SK-N-MC (cell line): ENCODE results near the gene REC114.

Source experiments
- EZH2 ChIP-seq: fragments of 200-600 bp; sonication (generic); IDR thresholded peaks from one replicate; pipeline ENCODE4 v1.6.1; 2017; ENCODE audit warnings: antibody characterized with exemption
- POLR2AphosphoS5 ChIP-seq: IDR thresholded peaks from 2 replicates; pipeline ENCODE4 v1.6.1; 2012; ENCODE audit warnings: mild to moderate bottlenecking, low read depth, low read length, borderline replicate concordance

GRCh38 chr15:73572296-73572695 is 129.3 kb downstream of the REC114 start:
- no peak for TF ChIP-seq POLR2AphosphoS5
- no peak for TF ChIP-seq EZH2
